IMR-90 (cell line): ENCODE measurements around the gene STAT4. TPM values are rescaled to one million over a fixed set of nuclear protein-coding genes. Genes with fewer than 3 reads are reported as not detected.

Source experiments
- ATAC-seq: fragments of 200-7000 bp; cut with Tn5 transposase; 2 replicates; pipeline ENCODE4 v1.9.1; 2020; ENCODE audit warnings: low read depth, mild to moderate bottlenecking, moderate library complexity
- BruUV-seq: library from RNA; stranded (reverse); fragments of 400-500 nt; replicated peaks from 2 replicates; lab custom pipeline; 2021; lab: Mats Ljungman, UMichigan
- CTCF ChIA-PET: fragments of 300-600 bp; formaldehyde crosslinking; extraction: SDS; loops from one replicate; lab custom pipeline; 2021; ENCODE audit warnings: antibody characterized with exemption; lab: Yijun Ruan, JAX
- POLR2A ChIA-PET: fragments of 300-600 bp; sonication (Branson Sonifier 250); formaldehyde crosslinking; loops from one replicate; lab custom pipeline; 2022; ENCODE audit warnings: antibody characterized with exemption; ENCODE audit not compliant: unreplicated experiment; lab: Charles Lee
- DNase-seq: peaks from one replicate; pipeline ENCODE4 v3.0.0; 2013
- H2AFZ ChIP-seq: replicated peaks from 2 replicates; pipeline ENCODE3; 2013; ENCODE audit warnings: low read length, mild to moderate bottlenecking; ENCODE audit not compliant: poor library complexity
- H2AK5ac ChIP-seq: 2 replicates; pipeline ENCODE4 v1.6.1; 2013; ENCODE audit warnings: low read depth, low read length, inconsistent platforms
- H2AK9ac ChIP-seq: replicated peaks from 2 replicates; pipeline ENCODE3; 2013; ENCODE audit warnings: mild to moderate bottlenecking, low read depth, low read length, moderate library complexity; ENCODE audit not compliant: poor library complexity
- H2BK120ac ChIP-seq: 2 replicates; pipeline ENCODE4 v1.6.1; 2013; ENCODE audit warnings: low read depth, low read length, inconsistent platforms
- H2BK15ac ChIP-seq: 3 replicates; pipeline ENCODE4 v1.6.1; 2013; ENCODE audit warnings: low read depth, low read length, inconsistent platforms
- H2BK20ac ChIP-seq: 2 replicates; pipeline ENCODE4 v1.6.1; 2013; ENCODE audit warnings: low read depth, mild to moderate bottlenecking, inconsistent platforms, low read length, moderate library complexity
- H2BK5ac ChIP-seq: 2 replicates; pipeline ENCODE4 v1.6.1; 2013; ENCODE audit warnings: mild to moderate bottlenecking, low read depth, low read length, inconsistent platforms; ENCODE audit not compliant: poor library complexity, severe bottlenecking
- H3K14ac ChIP-seq: replicated peaks from 2 replicates; pipeline ENCODE4 v1.6.1; 2013; ENCODE audit warnings: low read depth, low read length, inconsistent platforms
- H3K18ac ChIP-seq: 2 replicates; pipeline ENCODE4 v1.6.1; 2013; ENCODE audit warnings: low read depth, low read length, control low read depth
- H3K23ac ChIP-seq: 2 replicates; pipeline ENCODE4 v1.6.1; 2013; ENCODE audit warnings: low read depth, low read length, inconsistent platforms
- H3K27ac ChIP-seq: 2 replicates; pipeline ENCODE4 v1.5.1; 2013; ENCODE audit warnings: mild to moderate bottlenecking, control low read depth, low read length; ENCODE audit not compliant: insufficient read depth
- H3K27me3 ChIP-seq: 2 replicates; pipeline ENCODE4 v1.6.1; 2013; ENCODE audit warnings: low read length; ENCODE audit not compliant: control insufficient read depth, insufficient read depth
- H3K36me3 ChIP-seq: 2 replicates; pipeline ENCODE4 v1.6.1; 2013; ENCODE audit warnings: low read length, mixed read lengths; ENCODE audit not compliant: control insufficient read depth, insufficient read depth
- H3K4ac ChIP-seq: 2 replicates; pipeline ENCODE4 v1.6.1; 2013; ENCODE audit warnings: low read depth, low read length, inconsistent platforms
- H3K4me1 ChIP-seq: 2 replicates; pipeline ENCODE4 v1.6.1; 2013; ENCODE audit warnings: low read length, mixed read lengths; ENCODE audit not compliant: control insufficient read depth, insufficient read depth
- H3K4me2 ChIP-seq: 2 replicates; pipeline ENCODE4 v1.6.1; 2013; ENCODE audit warnings: low read depth, mild to moderate bottlenecking, control low read depth, low read length, moderate library complexity
- H3K4me3 ChIP-seq: 2 replicates; pipeline ENCODE4 v1.5.1; 2013; ENCODE audit warnings: low read depth, mild to moderate bottlenecking, control low read depth, low read length, moderate library complexity; ENCODE audit not compliant: insufficient read depth
- H3K56ac ChIP-seq: 2 replicates; pipeline ENCODE4 v1.6.1; 2013; ENCODE audit warnings: low read length, inconsistent platforms; ENCODE audit not compliant: insufficient read depth; ENCODE audit errors: extremely low read depth
- H3K79me1 ChIP-seq, 2 experiments: 2 replicates each; pipeline ENCODE4 v1.6.1; 2013; ENCODE audit warnings: low read length in 2 of 2, inconsistent platforms in 1 of 2, low read depth in 1 of 2
- H3K9ac ChIP-seq: 2 replicates; pipeline ENCODE4 v1.6.1; 2013; ENCODE audit warnings: low read depth, low read length, control low read depth
- H3K9me1 ChIP-seq: 2 replicates; pipeline ENCODE4 v1.6.1; 2013; ENCODE audit warnings: low read length, inconsistent platforms; ENCODE audit not compliant: insufficient read depth
- H3K9me3 ChIP-seq: 2 replicates; pipeline ENCODE4 v1.6.1; 2013; ENCODE audit warnings: low read length; ENCODE audit not compliant: control insufficient read depth, insufficient read depth
- H4K20me1 ChIP-seq: 2 replicates; pipeline ENCODE4 v1.6.1; 2013; ENCODE audit warnings: low read length, inconsistent platforms; ENCODE audit not compliant: insufficient read depth
- H4K5ac ChIP-seq: 2 replicates; pipeline ENCODE4 v1.6.1; 2013; ENCODE audit warnings: mild to moderate bottlenecking, low read depth, low read length, control low read depth
- H4K8ac ChIP-seq, 2 experiments: 2 replicates each; pipeline ENCODE4 v1.6.1; 2013; ENCODE audit warnings: low read depth in 2 of 2, low read length in 2 of 2, control low read depth in 1 of 2, inconsistent platforms in 1 of 2
- H4K91ac ChIP-seq: 2 replicates; pipeline ENCODE4 v1.6.1; 2013; ENCODE audit warnings: low read depth, low read length, inconsistent platforms; ENCODE audit not compliant: insufficient read depth
- BHLHE40 ChIP-seq: fragments of 150-350 bp; IDR thresholded peaks from 2 replicates; pipeline ENCODE4 v1.6.1; 2016; ENCODE audit warnings: mild to moderate bottlenecking, low read depth, low read length
- CEBPB ChIP-seq: IDR thresholded peaks from 2 replicates; pipeline ENCODE4 v1.6.1; 2012; ENCODE audit warnings: low read depth, low read length, improper control_type of control experiment
- WGBS, 2 experiments: methylation state at CpG; one replicate each; pipeline versions ENCODE4 v1.1.5 to v1.1.7; 2013; ENCODE audit warnings: missing lambda C conversion rate in 2 of 2; ENCODE audit not compliant: insufficient read length in 1 of 2; ENCODE audit errors: extremely low coverage in 2 of 2; 5-methylcytosine and 5-hydroxymethylcytosine counted together
- dilution Hi-C: fragments of 300-500 bp; cut with HindIII; formaldehyde crosslinking; loops from one replicate; pipeline ENCODE4 v1.14.3; 2018; ENCODE audit warnings: low sequenced_read_pairs; ENCODE audit not compliant: unreplicated experiment
- in situ Hi-C: fragments of 300-500 bp; cut with MboI; formaldehyde crosslinking; loops from 3 replicates; pipeline ENCODE4 v1.14.3; 2019; ENCODE audit warnings: low sequenced_read_pairs, inconsistent platforms, mixed read lengths
- intact Hi-C: fragments of 100-400 bp; cut with micrococcal nuclease; formaldehyde crosslinking; loops from 2 replicates; pipeline ENCODE4 v1.10.0; 2022
- polyA plus RNA-seq, 3 experiments: library from polyadenylated mRNA; depleted of rRNA; stranded (reverse); fragments of >200 nt; gene quantifications; 2 replicates each; pipeline ENCODE4 v1.2.3, GENCODE V29; 2012; ENCODE audit warnings: low replicate concordance in 1 of 3
- total RNA-seq: library from RNA; depleted of rRNA; stranded (reverse); fragments of >200 nt; gene quantifications from 2 replicates; pipeline ENCODE4 v1.2.3, GENCODE V29; 2012

STAT4 gene
- total and polyA plus RNA-seq, 2 of the 4 experiments (the other 2 are of a cell fraction) = 0.36 to 0.48 TPM

- CTCF ChIA-PET = interaction anchor here (0.5 to 5.6 kb wide), 10 partner anchors 12 to 879 kb away, joined by 3 to 53 read pairs (median 6); no protein-coding TSS in a partner anchor
- no peak overlapping the region for H3K4me3 ChIP-seq
- ATAC-seq = peak; percentile 30
Observed at GRCh38 chr2:191050640-191050987, 100.2 kb downstream of the STAT4 start.

More at GRCh38 chr2:191050640-191050987, 100.2 kb downstream of the STAT4 start:
- intact Hi-C loops (no loop called here), dilution Hi-C loops (no loop called here), in situ Hi-C loops (loop anchor here (5.0 to 10.0 kb wide), 2 partner anchors 102 to 444 kb away; partner anchors contain the start of gene STAT4)
- Histone ChIP-seq H3K56ac (peak overlapping the region; percentile 87), H2AFZ (peak overlapping the region; percentile 62), H3K23ac (peak overlapping the region; percentile 97), H2AK5ac (peak overlapping the region; percentile 90), H3K4me1 (peaks cover 21% of the 10 kb centered on the region), H3K9me3 (no peaks in the 10 kb centered on the region), H2AK9ac (peak overlapping the region; percentile 71), H4K20me1 (no peaks in the 10 kb centered on the region; the same call in 1 of the 2 replicates), H2BK20ac (peak overlapping the region; percentile 95), H3K79me1 (no peaks in the 10 kb centered on the region; a peak in 1 of 4 replicates), H4K91ac (peak overlapping the region; percentile 96), H3K27me3 (no peaks in the 10 kb centered on the region), H3K18ac (peak overlapping the region; percentile 87), H2BK15ac (peak overlapping the region; percentile 77; the same call in 2 of the 3 replicates), H2BK120ac (peak overlapping the region; percentile 99), H3K4me2 (peak overlapping the region; percentile 40), H3K36me3 (no peaks in the 10 kb centered on the region), H4K8ac (peak overlapping the region; percentile 61 to 84), H2BK5ac (peak overlapping the region; percentile 94), H3K4ac (peak overlapping the region; percentile 79), H3K27ac (peak overlapping the region; percentile 92), H3K14ac (peak overlapping the region; percentile 98), H3K9ac (0 out of 2 replicates have a peak overlapping the region, but pooled peaks have one; percentile 12), H4K5ac (peak overlapping the region; percentile 43), H3K9me1 (peaks cover 11% of the 10 kb centered on the region)
- POLR2A ChIA-PET = interaction anchor here (0.6 to 1.0 kb wide), 2 partner anchors 13 to 39 kb away, joined by 5 to 6 read pairs; no protein-coding TSS in a partner anchor
- TF ChIP-seq CEBPB = peak; percentile 94
- TF ChIP-seq BHLHE40 = no peak
- no CpG with 5 or more reads among the region's 1 CpG for WGBS, 2 experiments
- peak; percentile 75 for DNase-seq
- no TSS peak for BruUV-seq
